Uterus (tissue), 2 donors: ENCODE data around the gene CCNB2.

Source experiments
- CTCF ChIP-seq, 4 experiments: fragments of 200-600 bp in 2 of 4; fragments of 450-650 bp in 2 of 4; sonication (generic) in 2 of 4; IDR thresholded peaks; one replicate each; pipeline ENCODE4 v1.5.1; 2016 to 2019; ENCODE audit warnings: antibody characterized with exemption in 4 of 4, mild to moderate bottlenecking in 2 of 4, moderate library complexity in 1 of 4
- POLR2A ChIP-seq, 2 donors: fragments of 450-650 bp; IDR thresholded peaks; one replicate each; pipeline ENCODE4 v1.6.1; 2016; ENCODE audit warnings: antibody characterized with exemption in 2 of 2, mild to moderate bottlenecking in 1 of 2, moderate library complexity in 1 of 2

- TF ChIP-seq CTCF (IDR thresholded peaks at IDR 0.05) (no peak), POLR2A (IDR thresholded peaks at IDR 0.05) (no peak)
These were observed 60.8 kb downstream of the CCNB2 start for GRCh38 chr15:59165726-59166125.
